Hematopoietic multipotent progenitor cell treated with erythropoietin and hydrocortisone succinate and interleukin-3 and kit ligand, for 15 days (in vitro differentiated cells): ENCODE results near the gene ADGRG3.

Source experiments
- DNase-seq: peaks from one replicate; pipeline ENCODE4 v3.0.0-alpha.2; 2015; ENCODE audit warnings: low spot score

The ADGRG3 gene

DNA sequence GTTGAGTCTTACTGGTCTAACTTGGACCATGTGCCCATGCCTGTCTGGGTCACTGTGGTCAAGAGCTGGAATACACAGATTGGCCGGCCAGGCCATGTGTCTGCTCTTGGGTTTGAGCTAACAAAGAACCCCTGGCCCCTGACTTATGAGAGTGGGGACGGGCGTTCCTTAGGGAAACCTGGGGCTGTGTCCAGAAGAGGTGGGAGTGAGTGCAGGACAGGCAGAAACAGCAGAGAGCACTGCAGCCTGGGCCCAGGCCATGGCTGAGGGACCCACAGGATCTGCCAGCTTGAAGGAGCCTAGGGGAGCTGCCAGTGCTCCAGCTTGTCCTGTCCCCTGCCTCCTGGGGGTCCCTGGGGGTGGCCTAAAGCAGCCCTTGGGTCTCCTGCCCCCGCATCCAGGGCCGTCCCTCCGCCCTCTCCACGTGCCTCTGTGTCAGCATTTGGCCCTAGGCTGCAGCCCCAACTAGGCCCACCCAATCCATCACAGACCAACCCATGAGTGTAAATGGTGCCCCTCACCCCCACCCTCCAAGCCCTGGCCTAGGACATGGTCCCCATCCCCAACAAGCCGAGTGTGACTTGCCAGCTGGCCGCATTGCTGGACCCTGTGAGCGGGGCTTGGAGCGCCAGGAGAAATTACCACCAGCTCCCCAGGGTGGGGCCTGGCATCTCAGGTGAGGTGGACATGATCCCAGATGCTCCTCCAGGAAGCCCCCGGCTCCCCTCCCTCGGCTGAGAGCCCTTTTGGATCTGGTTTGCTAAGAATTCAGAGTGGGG, 14.0 kb downstream of the ADGRG3 start:
- no peak for DNase-seq

DNA sequence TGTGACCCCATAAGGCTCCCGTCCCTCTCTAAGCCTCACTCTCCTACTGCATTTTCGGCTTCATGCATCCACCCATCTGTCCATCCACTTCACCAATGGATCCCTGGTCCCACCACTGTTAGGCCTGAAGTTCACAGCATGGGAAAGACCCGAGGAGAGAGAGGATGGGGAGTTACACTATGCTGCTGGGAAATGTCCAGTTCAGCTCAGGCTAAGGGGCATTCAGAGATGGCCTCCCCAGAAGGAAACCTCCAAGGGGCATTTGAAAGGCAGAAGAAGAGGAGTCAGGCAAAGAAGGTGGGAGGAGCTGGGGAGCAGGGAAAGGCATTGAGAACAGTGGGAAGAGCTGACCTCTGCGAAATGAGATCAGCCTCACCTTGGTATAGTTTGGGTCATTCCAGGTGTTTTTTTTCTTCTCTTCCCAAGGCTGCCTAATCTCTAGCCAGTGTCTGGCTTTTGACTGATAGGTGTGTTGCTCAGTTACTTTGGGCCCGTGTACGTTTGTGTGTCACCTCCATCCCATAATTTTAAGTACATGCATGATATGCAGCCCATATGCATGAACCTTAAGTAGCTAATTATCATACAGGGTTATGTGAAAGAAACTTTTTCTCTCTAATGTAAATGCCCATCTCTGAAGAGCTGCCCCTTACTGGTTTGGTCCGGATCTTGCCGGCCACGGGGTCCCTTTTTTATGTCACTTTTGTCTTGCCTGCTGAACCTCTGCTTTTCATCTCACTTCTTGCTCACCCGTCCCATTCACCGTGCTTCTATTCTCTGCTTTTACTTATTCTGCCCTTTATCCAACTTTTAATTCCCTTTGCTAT, 14.9 kb downstream of the ADGRG3 start:
- no peak for DNase-seq

DNA sequence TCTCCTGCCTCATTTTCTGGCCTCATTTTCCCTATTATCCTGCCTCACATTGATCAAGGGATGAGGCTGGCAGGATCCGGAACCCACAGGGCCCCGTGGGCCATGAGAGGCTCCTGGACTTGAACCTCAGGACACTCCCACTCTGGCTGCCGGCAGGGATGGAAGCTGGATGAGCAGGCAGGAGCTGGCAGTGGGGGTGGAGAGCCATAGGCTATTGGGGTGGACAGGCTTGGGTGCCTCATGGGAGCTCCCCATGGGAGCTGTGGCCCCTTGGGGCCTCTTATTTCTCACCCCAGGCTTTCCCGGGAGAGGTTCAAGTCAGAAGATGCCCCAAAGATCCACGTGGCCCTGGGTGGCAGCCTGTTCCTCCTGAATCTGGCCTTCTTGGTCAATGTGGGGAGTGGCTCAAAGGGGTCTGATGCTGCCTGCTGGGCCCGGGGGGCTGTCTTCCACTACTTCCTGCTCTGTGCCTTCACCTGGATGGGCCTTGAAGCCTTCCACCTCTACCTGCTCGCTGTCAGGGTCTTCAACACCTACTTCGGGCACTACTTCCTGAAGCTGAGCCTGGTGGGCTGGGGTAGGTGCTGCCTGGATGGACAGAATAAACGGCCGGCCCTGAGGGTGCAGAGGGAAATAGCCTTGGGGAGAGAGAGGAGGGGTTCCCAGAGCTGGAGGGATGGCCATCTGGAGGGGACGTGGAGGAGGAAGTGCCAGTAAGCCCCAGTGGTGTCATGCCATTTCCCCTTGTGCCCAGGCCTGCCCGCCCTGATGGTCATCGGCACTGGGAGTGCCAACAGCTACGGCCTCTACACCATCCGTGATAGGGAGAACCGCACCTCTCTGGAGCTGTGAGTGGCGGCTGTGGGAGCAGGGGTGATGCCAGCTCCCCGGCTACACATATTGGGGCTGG, 15.8 kb downstream of the ADGRG3 start:
- no peak for DNase-seq

DNA sequence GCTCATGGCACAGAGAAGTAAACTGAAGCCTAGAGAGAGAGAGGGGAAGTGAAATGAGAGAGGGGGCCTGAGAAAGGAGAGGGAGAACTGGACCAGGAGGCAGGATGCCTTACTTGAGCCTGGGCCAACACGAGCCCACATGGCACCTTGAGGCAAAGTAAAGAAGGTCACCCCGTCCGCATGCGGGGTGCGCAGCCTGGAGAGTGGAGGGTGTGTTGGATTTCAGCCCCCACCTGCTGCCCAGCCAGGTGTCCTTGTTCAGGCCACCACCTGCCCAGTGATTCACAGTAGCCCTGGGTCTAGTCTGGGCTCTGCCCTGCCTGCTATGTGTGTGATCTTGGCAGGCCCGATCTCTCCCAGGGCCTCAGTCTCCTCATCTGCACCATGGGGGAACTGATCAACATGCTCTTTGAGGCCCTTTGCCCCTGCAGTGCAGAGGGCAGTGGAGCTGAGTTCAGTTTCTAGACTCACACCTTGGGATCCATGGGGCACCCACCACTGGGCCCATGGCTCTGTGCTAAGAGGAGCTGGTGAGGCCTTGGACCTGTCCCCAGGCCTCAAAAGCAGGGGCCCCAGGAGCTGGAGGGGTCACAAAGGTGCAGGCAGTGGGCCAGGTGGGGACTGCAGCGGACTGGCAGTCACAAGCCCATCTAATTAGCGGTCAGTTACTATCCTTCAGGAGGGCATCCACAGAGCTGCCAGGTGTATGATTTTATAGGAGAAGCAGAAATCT, 16.7 kb downstream of the ADGRG3 start:
- no peak for DNase-seq

DNA sequence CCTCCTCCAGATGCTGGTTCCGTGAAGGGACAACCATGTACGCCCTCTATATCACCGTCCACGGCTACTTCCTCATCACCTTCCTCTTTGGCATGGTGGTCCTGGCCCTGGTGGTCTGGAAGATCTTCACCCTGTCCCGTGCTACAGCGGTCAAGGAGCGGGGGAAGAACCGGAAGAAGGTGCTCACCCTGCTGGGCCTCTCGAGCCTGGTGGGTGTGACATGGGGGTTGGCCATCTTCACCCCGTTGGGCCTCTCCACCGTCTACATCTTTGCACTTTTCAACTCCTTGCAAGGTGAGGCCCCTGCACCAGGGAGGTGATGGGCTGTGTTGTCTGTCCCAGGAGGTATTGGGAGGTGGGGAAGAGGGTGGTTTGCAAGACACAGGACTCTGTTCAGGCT, 17.5 kb downstream of the ADGRG3 start:
- DNase-seq: no peak

DNA sequence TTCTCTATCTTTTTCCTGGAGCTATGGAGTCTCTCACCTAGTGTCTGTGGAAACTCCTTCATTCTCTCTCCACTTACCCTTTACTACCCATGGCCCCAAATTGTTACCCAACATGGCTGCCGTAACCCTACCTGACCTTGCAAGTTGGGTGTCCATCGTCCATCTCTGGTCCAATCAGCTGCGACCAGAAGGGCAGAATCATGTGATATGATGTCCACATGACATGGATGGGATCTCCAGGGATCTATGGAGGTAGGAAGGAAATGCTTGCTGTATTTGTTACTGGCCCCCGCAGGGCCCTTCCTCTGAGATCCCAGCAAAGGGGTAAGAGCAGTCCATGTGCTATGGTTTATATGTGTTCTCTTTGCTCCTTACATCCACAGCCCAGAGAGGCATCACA, 18.5 kb downstream of the ADGRG3 start:
- DNase-seq: no peak

DNA sequence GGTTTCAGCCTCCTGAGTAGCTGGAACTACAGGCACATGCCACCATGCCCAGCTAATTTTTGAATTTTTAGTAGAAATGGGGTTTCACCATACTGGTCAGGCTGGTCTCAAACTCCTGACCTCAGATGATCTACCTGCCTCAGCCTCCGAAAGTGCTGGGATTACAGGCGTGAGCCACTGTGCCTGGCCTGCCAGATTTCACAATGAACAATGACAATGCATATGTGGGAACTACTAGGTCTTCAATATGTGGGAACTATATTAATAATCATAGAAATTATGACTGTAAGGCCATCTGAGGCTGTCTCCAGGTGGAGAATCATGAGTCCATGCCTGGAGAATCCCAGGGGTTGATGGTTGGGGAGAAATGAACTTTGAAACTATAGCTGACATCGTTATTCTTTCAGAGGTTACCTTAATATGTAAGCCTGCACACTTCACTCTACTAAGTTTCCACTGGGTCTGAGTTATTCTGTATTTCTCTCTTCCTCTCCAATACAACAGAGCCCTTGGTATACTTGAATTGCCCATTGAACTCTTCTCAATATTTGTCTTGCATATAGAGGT, 19.3 kb downstream of the ADGRG3 start:
- DNase-seq: no peak

DNA sequence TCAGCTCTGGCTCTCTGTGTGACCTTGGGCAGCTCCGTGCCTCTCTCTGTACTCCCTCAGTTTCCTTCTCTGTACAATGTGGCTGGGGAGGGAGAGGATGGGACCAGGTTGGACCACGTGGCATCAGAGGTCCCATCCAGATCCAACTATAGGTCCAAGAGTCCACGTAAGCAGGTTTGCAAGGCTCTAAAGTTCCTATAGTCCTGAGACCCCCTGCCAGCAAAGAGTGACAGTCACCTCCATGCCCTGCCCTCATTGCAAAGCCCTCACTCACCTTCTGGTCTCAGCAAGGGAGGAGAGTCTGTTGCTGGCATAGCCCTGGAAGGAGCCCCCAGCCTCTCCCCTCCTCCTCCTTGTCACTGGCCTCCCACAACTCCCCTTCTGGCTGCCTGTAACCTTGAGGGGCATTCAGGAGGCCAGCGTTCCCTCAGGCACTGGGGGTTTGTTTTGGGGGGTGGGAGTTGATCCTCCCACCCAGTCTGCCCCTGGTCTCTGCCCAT, 20.4 kb downstream of the ADGRG3 start:
- no peak for DNase-seq

DNA sequence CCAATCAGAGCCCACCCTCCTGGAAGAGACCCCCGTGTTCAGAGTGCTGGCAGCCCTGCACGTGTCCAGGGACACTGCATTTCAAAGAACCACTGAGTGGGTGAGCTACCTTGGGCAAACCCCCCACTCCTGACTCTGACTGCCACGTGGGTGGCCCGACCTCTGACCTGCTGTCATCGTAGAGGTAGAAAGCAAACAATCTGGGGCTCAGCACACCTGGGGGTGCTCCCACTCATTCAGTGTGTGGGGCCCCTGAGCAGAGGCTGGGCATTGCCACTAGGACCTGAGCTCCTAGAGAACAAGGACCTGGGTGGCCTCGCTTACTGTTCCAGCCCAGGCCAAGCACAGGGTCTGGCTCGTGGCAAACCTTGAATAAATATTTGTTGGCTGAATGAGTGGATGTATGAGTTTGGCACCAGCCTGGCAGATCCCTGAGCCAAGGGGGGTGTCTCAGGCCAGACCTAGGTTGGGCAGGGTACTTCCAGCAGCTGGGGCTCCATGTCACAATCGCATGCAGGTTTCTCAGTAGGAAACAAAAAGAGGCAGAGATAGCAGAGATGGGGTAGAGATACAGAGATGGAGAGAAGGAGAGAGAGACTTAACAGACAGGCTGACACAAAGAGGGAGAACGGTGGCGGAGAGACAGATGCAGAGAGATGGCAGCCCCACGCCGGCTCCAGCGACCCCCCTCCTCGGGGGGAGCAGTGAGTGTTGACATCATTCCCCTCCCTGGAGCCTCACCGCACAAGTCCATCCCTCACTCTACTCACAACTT, 21.1 kb downstream of the ADGRG3 start:
- no peak for DNase-seq

DNA sequence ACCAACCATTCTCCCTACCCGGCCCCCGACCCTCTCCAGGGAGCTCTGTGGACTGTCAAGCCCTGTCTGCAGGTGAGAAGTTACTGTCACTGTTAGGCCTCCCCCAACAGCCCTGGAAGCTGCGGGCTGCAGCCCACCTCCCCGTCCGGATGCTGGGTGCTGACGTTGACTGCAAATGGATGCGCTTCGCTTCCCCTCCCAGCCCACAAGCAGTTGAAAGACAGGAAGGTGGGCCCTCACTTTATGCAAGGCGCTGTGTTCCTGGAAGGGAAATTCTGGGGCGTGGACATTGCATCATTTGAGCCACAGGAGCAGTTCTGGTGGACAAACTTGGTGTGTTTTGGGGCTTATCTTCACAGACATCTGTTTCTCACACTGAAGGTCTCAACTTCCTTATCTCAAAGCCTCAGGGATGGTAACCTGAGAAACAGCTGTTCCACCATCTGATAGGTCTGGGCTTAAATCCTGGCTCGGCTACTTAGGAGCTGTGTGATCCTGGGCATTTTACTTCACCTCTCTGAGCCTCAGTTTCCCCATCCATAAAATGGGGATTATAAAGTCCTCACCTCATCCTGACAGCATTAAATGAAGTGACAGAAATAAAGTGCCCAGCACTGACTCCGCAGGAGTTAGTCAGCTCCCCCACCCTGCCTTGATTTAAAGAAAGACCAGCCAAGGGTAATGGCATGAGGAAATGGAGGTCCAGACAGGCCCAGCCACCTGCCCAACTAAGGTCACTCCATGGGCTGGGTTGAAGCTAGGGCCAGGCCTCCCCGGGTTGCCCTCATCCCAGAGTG, 21.9 kb downstream of the ADGRG3 start:
- DNase-seq: peak; percentile 78

DNA sequence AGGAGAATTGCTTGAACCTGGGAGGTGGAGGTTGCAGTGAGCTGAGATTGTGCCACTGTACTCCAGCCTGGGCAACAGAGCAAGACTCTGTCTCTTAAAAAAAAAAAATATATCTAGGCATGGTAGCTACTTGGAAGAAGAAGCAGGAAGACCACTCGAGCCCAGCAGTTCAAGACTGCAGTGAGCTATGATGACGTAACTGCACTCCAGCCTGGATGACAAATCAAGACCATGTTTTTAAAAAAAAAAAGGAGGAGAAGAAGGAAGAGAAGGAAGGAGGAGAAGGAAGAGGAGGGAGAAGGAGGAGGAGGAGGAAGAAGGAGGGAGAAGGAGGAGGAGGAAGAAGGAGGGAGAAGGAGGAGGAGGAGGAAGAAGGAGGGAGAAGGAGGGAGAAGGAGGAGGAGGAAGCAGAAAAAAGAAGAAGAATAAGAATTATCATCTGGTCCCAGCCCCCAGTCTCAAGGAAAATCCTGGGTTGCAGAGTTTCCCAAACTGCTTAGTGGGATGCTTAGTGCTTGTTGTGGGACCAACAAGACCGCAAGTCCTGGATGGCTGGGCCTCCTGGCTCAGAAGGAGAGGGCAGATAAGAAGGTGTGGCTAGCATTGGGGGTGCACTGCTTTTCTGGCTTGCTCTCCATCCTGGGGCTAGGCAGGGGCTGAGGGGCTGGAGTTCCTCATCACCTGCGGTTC, 22.8 kb downstream of the ADGRG3 start:
- DNase-seq: peak; percentile 56

DNA sequence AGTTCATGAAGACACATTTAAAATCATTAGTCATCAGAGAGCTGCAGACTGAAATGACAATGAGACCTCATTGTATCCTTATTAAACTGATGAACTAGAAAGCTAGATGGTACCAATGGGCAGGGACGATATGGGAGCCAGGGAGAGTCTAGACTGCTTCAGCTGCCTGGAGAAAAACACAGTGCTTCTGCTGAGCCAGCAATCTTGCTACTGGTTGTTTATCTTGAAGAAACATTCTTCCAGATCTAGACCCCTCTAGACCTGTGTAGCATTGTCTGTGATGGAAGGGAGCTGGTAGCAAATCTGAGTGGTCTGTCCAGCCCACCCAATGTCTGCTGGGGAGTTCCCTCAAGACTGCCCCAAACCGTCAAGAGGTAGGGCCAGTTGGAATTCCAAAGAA, 24.5 kb downstream of the ADGRG3 start:
- DNase-seq: no peak

DNA sequence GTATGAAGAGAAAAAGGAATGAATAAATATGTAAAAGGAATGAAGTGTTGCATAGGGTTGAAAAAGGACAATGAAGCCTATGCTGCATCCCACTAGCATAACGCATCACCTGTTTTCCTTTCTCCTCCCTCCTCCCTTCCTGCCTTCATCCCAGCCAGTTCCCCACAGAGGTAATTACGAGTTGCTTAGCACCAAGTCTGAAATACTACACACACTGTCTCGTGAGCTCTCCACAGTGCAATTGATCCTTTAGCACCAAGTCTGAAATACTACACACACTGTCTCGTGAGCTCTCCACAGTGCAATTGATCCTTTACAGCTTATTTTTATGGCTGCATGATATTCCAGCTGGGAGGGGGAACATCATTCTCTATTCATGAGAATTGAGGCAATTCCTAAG, 25.4 kb downstream of the ADGRG3 start:
- DNase-seq: no peak

DNA sequence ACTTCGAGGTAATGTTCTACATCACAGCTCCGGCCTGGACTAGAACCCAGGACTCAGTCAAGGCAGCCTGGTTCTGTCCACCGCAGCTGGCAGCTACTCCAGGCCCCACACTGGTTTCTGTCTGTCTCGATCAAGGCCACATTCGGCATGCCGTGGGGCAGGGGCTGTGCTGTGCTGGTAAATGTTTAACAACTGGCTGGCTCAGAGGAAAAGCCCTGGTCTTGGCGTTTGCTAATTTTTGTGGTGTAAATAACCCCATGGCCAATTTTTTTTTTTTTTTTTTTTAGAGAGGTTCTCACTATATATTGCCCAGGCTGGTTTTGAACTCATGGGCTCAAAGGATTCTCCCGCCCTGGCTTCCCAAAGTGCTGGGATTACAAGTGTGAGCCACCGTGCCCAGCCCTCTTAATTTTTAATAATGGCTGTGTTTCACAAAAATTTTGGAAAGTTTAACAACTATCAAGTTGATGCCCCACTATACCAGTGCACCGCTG, 26.2 kb downstream of the ADGRG3 start:
- no peak for DNase-seq

DNA sequence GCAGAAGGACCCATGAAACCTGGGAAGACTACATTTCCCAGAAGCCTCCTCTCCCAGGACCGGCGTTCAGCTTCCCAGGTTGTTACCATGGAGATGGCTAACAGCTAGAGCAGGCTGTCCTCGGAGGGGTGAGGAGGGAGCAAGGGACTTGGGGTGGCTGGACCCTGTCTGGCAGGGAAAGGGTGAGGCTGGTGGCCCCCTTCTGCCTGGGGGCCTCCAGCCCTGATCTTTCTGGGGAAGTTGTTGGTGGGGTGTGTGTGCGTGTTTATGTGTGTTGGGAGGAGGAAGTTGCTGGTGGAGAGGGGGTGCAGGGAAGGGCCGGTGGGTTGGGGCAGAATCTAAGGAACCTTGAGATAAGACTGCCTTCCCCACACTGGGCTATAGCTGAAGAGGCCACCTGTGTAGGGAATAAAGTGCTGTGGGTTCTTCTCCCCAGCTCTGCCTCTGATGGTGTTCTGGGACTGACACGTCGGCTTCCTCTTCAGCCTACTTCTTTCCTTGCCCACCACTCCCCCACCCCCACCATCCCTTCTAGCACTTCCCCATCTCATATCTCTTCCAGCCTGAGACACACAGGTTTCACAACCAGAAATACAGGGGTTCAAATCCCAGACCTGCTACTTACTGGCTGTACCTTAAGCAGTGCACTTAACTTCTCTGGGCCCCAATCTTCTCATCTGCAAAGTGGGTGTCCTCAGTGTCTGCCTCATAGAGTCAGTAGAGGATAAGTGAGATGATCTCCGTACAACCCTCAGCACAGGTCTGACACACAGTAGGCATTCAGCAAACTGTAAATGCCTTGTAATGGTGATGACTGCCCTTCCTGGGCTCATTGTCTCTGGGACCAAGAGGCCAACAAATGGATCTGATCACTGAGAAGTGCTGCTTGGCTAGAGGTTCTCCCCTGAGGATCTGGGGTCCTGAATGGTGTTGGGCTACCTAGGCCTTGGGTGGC, 26.9 kb downstream of the ADGRG3 start, which contains the start of gene DRC7:
Gene DRC7, plus strand, starts transcription at position 82 of the 955 bp plus-strand sequence. CDS start 3,144 bp downstream, outside the sequence.
- peak; percentile 68 for DNase-seq

DNA sequence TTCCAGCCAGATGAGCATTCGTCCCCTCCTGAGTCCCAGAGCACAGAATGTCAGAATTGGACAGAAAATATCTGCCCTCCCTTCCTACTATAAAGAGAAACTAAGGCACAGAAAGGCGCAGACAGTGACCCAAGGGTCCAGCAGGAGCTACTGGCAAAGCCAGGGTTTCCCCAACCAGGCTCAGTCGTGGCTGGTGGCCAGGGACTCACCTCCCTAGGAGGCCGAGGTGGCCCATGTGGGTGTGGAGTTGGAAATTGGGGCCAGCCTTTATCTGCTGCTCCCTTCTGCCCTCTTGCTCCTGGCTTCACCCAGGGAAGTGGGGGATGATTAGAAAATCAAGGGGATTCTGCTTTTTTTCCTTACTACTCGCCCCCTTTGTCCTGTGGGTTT, 27.6 kb downstream of the ADGRG3 start:
- peak; percentile 45 for DNase-seq

DNA sequence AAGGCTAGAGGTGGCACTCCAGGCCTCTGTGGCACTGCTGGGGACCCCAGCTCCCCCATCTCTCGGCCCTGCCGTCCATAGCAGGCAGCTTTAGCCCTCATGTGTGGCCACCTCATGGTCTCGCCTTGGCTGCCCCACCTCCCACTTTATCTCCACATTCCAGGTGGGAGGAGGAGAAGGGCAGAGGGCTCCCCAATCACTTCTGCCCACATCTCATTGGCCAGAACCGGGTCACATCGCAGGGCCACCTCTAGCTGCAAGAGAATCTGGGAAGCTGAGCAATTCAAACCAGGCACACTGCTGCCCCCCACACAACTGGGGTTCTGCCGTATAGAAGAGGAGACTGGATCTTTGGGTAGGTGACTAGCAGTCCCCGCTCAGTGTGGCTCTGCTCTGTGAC, 28.1 kb downstream of the ADGRG3 start:
- no peak for DNase-seq
